BJ (cell line): Measurements from ENCODE around the gene FTO. TPM values are rescaled to one million over a fixed set of nuclear protein-coding genes. Genes with fewer than 3 reads are reported as not detected.

Experiments
- CTCF ChIA-PET: fragments of 350-600 bp; formaldehyde crosslinking; extraction: SDS; loops from one replicate; lab custom pipeline; 2021; ENCODE audit warnings: antibody characterized with exemption, inconsistent platforms; lab: Yijun Ruan, JAX
- POLR2A ChIA-PET: fragments of 300-600 bp; sonication (Branson Sonifier 250); formaldehyde crosslinking; extraction: SDS; loops from one replicate; lab custom pipeline; 2021; ENCODE audit warnings: antibody characterized with exemption; lab: Charles Lee
- DNase-seq: peaks from one replicate; pipeline ENCODE4 v3.0.0-alpha.2; 2011; ENCODE audit warnings: low read depth
- H3K27me3 ChIP-seq: 2 replicates; pipeline ENCODE4 v1.6.0; 2011; ENCODE audit warnings: low read length; ENCODE audit not compliant: control insufficient read depth, insufficient read depth
- H3K36me3 ChIP-seq: 2 replicates; pipeline ENCODE4 v1.5.1; 2011; ENCODE audit warnings: low read length; ENCODE audit not compliant: control insufficient read depth, insufficient read depth
- H3K4me3 ChIP-seq: 2 replicates; pipeline ENCODE4 v1.5.1; 2011; ENCODE audit warnings: low read depth, mild to moderate bottlenecking, control low read depth, low read length
- polyA plus RNA-seq: library from polyadenylated mRNA; depleted of rRNA; stranded (reverse); fragments of >200 nt; gene quantifications from 2 replicates; pipeline ENCODE4 v1.2.3, GENCODE V29; 2011
- TF ChIP-seq, protein P1 (sequence below): IDR thresholded peaks from 2 replicates; pipeline ENCODE4 v1.5.1; 2011; ENCODE audit warnings: low read depth, mild to moderate bottlenecking, control low read depth, inconsistent platforms, low read length, moderate library complexity; ENCODE audit not compliant: insufficient read depth

Gene FTO
- polyA plus RNA-seq, 1 experiment = 86.3 TPM

- Histone ChIP-seq H3K4me3 (no peak overlapping the region), H3K27me3 (no peaks in the 10 kb centered on the region), H3K36me3 (no peaks in the 10 kb centered on the region)
- ChIA-PET CTCF (no interaction called here), POLR2A (interaction anchor here (0.6 kb wide), 1 partner anchor 422 kb away, joined by 5 read pairs; no protein-coding TSS in a partner anchor)
- TF ChIP-seq, protein P1, sequence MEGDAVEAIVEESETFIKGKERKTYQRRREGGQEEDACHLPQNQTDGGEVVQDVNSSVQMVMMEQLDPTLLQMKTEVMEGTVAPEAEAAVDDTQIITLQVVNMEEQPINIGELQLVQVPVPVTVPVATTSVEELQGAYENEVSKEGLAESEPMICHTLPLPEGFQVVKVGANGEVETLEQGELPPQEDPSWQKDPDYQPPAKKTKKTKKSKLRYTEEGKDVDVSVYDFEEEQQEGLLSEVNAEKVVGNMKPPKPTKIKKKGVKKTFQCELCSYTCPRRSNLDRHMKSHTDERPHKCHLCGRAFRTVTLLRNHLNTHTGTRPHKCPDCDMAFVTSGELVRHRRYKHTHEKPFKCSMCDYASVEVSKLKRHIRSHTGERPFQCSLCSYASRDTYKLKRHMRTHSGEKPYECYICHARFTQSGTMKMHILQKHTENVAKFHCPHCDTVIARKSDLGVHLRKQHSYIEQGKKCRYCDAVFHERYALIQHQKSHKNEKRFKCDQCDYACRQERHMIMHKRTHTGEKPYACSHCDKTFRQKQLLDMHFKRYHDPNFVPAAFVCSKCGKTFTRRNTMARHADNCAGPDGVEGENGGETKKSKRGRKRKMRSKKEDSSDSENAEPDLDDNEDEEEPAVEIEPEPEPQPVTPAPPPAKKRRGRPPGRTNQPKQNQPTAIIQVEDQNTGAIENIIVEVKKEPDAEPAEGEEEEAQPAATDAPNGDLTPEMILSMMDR = no peak
- DNase-seq = no peak
These were observed 422.0 kb downstream of the FTO start for GRCh38 chr16:54125751-54126655.

- DNase-seq = no peak
- ChIA-PET POLR2A (interaction anchor here (0.6 kb wide), 1 partner anchor 421 kb away, joined by 5 read pairs; no protein-coding TSS in a partner anchor), CTCF (no interaction called here)
- TF ChIP-seq, protein P1 = no peak
- H3K27me3 ChIP-seq = no peaks in the 10 kb centered on the region
- no peaks in the 10 kb centered on the region for H3K36me3 ChIP-seq
- no peak overlapping the region for H3K4me3 ChIP-seq
These were observed 423.0 kb downstream of the FTO start for GRCh38 chr16:54126907-54127306.

DNA sequence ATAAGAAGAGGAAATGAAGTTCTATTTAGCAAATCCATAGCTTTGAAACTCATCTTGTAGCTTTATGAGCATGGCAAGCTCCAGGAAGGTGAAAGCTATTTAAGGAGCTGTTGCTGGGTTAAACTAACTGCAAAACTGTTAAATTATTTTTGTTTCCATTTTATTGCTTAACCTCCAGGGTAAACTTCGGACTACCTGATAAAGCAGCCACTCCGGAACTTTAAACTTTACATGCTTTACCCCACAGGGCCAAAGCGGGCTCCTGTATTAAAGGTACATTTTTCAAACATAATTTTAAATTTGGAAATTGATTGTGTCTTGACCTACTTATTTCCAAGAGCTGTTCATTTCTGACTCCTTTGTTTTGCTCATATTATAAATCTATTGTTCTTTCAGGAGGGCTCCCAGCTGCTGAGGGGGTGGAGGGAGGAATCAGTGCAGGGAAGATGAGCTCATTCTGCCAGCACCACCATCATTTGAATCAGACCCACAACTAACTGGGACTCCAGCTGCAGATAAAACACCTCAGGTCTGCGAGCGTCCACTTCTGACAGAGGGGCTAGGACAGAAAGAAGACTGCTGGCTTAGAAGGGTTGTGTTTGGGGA is 424.8 kb downstream of the FTO start:
- ChIA-PET CTCF (interaction anchor here (0.9 kb wide), 1 partner anchor 17 kb away, joined by 3 read pairs; no protein-coding TSS in a partner anchor), POLR2A (no interaction called here)
- Histone ChIP-seq H3K27me3 (no peaks in the 10 kb centered on the region), H3K4me3 (no peak overlapping the region), H3K36me3 (no peaks in the 10 kb centered on the region)
- TF ChIP-seq, protein P1 = no peak
- no peak for DNase-seq

DNA sequence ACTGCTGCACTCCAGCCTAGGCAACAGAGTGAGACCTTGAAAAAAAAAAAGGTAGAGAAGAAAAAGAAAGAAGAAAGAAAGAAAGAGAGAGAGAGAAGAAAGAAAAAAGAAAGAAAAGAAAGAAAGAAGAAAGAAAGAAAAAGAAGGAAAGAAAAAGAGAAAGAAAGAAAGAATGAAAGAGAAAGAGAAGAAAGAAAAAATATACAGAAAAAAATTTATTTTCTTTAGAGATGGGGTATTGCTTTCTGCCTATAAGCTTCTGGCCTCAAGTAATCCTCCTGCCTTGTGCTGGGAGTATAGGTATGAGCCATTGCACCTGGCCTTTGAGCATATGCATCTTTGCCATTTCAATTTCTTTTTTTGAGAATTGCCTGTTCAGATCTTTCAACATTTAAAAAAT is 425.9 kb downstream of the FTO start:
- TF ChIP-seq, protein P1 = no peak
- POLR2A ChIA-PET = no interaction called here
- no peak overlapping the region for H3K4me3 ChIP-seq
- no peaks in the 10 kb centered on the region for H3K27me3 ChIP-seq
- DNase-seq = no peak
- CTCF ChIA-PET = interaction anchor here (1.2 kb wide), 1 partner anchor 29 kb away, joined by 3 read pairs; no protein-coding TSS in a partner anchor
- H3K36me3 ChIP-seq = no peaks in the 10 kb centered on the region
